ENCODE measurements around the gene ZKSCAN7.
A peak's percentile ranks its signal among the peaks of the same experiment; 100 is the strongest.

ZKSCAN7 gene

DNA sequence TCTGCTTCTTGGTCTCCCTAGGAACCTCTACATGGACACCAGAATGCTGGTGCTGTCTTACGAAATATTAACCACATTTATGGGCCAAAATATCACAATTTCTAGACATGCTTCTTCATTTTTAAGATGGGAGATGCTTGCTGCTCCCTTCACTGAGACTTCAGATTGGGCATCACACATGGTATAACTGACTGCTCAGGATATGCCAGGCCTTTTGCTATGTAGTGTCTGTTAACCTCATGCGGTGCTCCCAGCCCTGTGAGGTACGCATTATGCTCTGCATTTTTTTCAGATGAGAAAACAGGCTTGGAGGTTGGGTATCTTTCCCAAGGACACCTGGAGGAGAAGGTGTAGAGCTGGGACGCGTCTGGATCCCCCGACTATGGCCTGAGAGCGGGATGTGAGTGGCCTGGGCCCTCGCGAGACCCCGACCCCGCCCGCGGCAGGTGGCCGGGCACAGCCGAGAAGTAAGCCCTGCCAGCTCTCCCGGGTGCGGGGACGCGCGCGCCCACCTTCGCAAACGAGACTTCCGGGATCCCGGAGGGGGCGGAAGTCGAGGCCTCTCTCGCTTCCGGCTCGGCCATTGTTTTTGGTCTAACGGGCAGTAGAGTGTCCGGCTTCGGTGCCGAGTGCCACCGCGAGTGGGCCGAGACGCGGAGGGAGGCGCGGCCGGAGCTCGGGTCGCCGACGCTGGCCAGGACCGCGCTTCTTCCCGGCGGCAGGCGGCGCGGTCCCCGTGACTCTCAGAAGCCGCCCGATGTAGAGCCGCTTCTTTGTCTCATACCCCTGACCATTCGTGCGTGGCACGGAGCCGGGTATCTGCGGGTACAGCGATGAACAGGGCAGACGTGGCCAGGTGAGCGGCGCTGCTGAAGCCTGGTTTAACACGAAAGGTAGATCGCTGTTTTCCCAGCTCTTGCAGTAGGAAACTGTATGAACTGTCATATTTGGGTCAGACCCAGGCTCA, at the start of gene ZKSCAN7:
TSS of gene ZKSCAN7 (plus strand) at position 568 of the 967 bp plus-strand sequence. CDS start 1,855 bp downstream, outside the sequence.
- H3K27me3 Mint-ChIP-seq (ENCODE audit: low read depth) = no peaks in the 10 kb centered on the region
- peak; percentile 14 for DNase-seq (ENCODE audit: low spot score)
- H3K4me3 Mint-ChIP-seq = peak within 1 kb of the TSS; percentile 62
- H3K9me3 Mint-ChIP-seq = peaks cover 21% of the 10 kb centered on the region
- H3K36me3 Mint-ChIP-seq (ENCODE audit: low read depth) = peaks cover 8% of the 10 kb centered on the region
- peaks cover 10% of the 10 kb centered on the region for H3K4me1 Mint-ChIP-seq (ENCODE audit: low read depth)
- peak within 1 kb of the TSS; percentile 49 for H3K27ac Mint-ChIP-seq

DNA sequence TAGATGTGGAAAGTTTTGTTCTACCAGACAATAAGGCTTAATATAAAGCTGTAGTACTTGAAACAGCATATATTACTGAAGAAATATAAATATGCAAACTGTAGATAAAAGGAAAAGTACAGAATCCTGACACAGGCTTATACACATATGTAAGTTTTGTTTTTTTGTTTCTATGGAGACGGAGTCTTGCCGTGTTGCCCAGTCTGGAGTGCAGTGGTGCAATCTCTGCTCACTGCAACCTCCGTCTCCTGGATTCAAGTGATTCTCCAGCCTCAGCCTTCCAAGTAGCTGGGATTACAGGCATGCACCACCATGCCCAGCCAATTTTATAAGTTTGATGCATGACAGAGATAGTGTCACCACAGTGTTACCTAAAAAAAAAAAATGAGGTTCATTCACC, 48.4 kb upstream of the ZKSCAN7 start:
- Mint-ChIP-seq H3K27me3 (ENCODE audit: low read depth) (no peaks in the 10 kb centered on the region), H3K4me3 (no peak overlapping the region), H3K4me1 (ENCODE audit: low read depth) (peaks cover 17% of the 10 kb centered on the region), H3K27ac (no peak overlapping the region), H3K9me3 (peaks cover 45% of the 10 kb centered on the region), H3K36me3 (ENCODE audit: low read depth) (peaks cover 64% of the 10 kb centered on the region)
- DNase-seq (ENCODE audit: low spot score) = no peak

DNA sequence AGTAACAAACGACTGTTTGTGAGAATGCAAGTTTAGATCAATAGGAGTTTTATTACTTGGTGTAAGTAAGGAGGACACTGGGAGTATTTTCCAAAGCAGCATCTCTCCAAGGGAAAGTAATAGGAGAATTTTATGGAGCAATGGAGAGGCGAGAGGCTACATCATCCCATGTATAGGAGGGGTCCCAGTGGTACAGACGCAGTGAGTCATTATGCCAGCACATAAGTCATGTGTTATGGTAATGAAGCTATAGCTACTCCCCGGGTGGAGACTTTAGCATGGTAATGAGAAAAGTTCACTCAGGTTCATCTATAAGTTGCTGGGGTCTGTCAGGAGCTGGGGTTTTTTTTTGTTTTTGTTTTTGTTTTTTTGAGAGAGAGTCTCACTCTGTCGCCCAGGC, 48.0 kb upstream of the ZKSCAN7 start:
- DNase-seq (ENCODE audit: low spot score) = no peak
- Mint-ChIP-seq H3K4me1 (ENCODE audit: low read depth) (peaks cover 20% of the 10 kb centered on the region), H3K27ac (no peak overlapping the region), H3K9me3 (peaks cover 41% of the 10 kb centered on the region), H3K4me3 (no peak overlapping the region), H3K36me3 (ENCODE audit: low read depth) (peaks cover 60% of the 10 kb centered on the region), H3K27me3 (ENCODE audit: low read depth) (no peaks in the 10 kb centered on the region)

DNA sequence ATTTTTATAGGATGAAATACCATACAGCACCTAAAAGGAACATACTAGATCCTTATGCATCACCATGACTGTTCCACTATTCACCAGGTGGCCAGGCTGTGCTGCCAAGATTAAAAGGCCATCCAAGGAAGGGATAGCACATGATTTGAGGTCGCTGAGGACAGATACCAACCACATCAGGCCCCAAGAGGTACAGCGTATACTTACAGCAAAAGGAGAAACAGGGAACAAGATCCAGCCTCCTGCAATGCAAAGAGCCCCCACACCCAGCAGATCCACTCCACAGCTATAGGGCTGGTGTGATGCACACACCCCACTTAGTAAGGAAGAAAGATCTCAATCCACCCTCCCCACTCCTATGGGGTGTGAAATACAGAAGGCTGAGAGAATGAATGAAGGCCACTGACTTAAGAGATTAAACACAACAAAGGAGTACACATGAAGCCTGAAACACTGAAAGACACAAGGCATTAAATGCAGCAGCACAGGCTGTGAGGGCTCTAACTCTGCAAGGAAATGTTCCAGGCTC, 45.5 kb upstream of the ZKSCAN7 start:
- Mint-ChIP-seq H3K4me3 (peak overlapping the region; percentile 94), H3K36me3 (ENCODE audit: low read depth) (peaks cover 42% of the 10 kb centered on the region), H3K4me1 (ENCODE audit: low read depth) (peaks cover 20% of the 10 kb centered on the region), H3K9me3 (peaks cover 24% of the 10 kb centered on the region), H3K27ac (peak overlapping the region; percentile 89), H3K27me3 (ENCODE audit: low read depth) (no peaks in the 10 kb centered on the region)
- DNase-seq (ENCODE audit: low spot score) = peak; percentile 5

DNA sequence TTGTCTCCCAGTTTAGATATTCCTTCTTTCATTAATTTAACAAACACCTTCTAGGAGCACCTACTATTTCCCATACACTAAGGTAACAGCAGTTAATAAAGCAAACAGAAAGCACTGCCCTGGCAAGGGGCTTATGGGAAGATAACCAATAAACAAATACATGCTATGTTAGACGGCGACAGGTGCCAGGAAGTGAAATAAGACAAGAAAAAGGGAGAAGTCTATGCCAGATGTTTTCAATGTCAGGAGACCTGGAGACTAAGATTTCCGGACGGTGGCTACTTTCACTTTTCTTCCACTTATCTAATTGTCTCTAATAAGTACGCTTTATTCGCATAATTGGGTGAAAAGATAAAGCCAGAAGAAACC, 45.0 kb upstream of the ZKSCAN7 start:
- Mint-ChIP-seq H3K4me1 (ENCODE audit: low read depth) (peaks cover 20% of the 10 kb centered on the region), H3K4me3 (peak overlapping the region; percentile 94), H3K9me3 (peaks cover 23% of the 10 kb centered on the region), H3K27ac (peak overlapping the region; percentile 89), H3K27me3 (ENCODE audit: low read depth) (no peaks in the 10 kb centered on the region), H3K36me3 (ENCODE audit: low read depth) (peaks cover 41% of the 10 kb centered on the region)
- no peak for DNase-seq (ENCODE audit: low spot score)

DNA sequence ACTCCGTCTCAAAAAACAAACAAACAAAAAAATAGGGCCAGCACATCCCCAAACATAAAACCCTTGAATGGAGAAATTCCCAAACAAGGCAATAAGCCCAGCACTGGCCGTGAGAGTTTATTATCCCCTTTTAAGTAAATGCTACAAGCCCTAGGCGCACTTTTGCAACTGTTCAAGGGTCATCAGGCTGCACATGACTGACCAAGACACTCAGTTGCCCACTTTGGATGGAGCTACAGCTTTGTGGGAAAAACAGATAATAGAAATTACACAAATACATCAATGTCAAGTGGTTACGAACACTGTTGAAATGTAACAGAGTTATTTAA, 43.8 kb upstream of the ZKSCAN7 start:
- peaks cover 2% of the 10 kb centered on the region for H3K27me3 Mint-ChIP-seq (ENCODE audit: low read depth)
- H3K4me1 Mint-ChIP-seq (ENCODE audit: low read depth) = peaks cover 20% of the 10 kb centered on the region
- peaks cover 11% of the 10 kb centered on the region for H3K9me3 Mint-ChIP-seq
- H3K27ac Mint-ChIP-seq = peak overlapping the region; percentile 93
- peak overlapping the region; percentile 94 for H3K4me3 Mint-ChIP-seq
- peaks cover 29% of the 10 kb centered on the region for H3K36me3 Mint-ChIP-seq (ENCODE audit: low read depth)
- DNase-seq (ENCODE audit: low spot score) = no peak

DNA sequence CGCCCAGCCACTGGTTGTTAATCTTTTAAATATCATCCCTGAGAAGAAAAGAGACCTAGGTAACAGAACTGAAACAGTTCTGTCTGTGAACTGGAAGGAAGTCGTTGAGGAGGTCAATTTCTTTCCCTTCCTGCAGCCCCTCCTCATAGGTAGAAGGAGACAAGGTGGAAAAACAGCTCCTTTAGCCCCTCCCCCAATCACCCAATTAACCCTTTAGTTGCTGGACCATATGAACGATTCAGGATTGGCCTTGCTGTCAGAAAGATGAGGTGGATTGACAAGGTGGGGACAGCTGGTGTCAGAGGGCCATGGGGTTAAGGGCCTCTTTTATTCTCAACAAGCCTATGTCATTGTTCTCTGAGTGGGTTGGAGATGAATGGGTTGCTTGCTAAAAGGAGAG, 41.5 kb upstream of the ZKSCAN7 start:
- H3K4me1 Mint-ChIP-seq (ENCODE audit: low read depth) = peaks cover 22% of the 10 kb centered on the region
- H3K9me3 Mint-ChIP-seq = no peaks in the 10 kb centered on the region
- peaks cover 9% of the 10 kb centered on the region for H3K36me3 Mint-ChIP-seq (ENCODE audit: low read depth)
- DNase-seq (ENCODE audit: low spot score) = no peak
- peaks cover 4% of the 10 kb centered on the region for H3K27me3 Mint-ChIP-seq (ENCODE audit: low read depth)
- no peak overlapping the region for H3K4me3 Mint-ChIP-seq
- no peak overlapping the region for H3K27ac Mint-ChIP-seq

DNA sequence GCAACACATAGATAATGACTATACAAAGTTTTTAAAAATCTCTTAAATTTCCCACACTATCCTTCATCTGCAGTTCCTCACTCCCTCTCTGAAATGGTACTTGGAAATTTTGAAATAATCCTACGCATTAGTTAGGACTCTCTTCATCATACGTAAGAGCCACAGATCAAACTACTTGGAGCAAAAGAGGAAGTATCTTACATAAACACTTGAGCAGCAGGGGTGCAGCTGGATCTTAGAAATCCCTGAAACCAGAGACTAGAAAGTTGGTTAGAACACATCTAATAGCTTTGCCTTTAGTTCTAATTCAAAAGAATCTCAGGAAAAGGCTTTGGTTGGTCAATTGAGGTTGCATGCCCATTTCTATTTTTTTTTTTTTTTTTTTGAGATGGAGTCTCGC, 38.8 kb upstream of the ZKSCAN7 start:
- Mint-ChIP-seq H3K9me3 (no peaks in the 10 kb centered on the region), H3K36me3 (ENCODE audit: low read depth) (no peaks in the 10 kb centered on the region), H3K4me3 (no peak overlapping the region)

DNA sequence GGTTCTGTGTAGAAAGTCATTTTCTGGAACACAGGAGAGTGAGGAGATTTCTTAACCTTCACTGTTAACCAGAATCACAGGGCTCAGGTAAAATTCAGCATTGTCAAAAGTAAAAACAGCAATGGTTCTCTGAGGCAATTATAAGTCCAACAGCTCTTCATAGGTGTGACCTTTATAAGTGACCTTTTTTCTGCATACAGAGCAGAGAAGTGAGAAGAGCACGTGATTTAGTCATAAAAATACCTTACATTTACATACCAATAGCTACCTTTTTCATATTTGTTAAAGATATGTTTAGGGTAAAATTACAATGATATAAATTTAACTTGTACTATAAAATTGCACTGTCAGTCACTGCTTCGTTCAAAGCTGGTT, 36.2 kb upstream of the ZKSCAN7 start:
- H3K27ac Mint-ChIP-seq = no peak overlapping the region
- H3K4me1 Mint-ChIP-seq (ENCODE audit: low read depth) = peaks cover 5% of the 10 kb centered on the region
- H3K27me3 Mint-ChIP-seq (ENCODE audit: low read depth) = peaks cover 15% of the 10 kb centered on the region
- H3K9me3 Mint-ChIP-seq = no peaks in the 10 kb centered on the region
- no peaks in the 10 kb centered on the region for H3K36me3 Mint-ChIP-seq (ENCODE audit: low read depth)
- DNase-seq (ENCODE audit: low spot score) = no peak
- no peak overlapping the region for H3K4me3 Mint-ChIP-seq

More for the DNA sequence above, 38.8 kb upstream of the ZKSCAN7 start:
- peaks cover 11% of the 10 kb centered on the region for H3K27me3 Mint-ChIP-seq (ENCODE audit: low read depth)
- peaks cover 12% of the 10 kb centered on the region for H3K4me1 Mint-ChIP-seq (ENCODE audit: low read depth)
- H3K27ac Mint-ChIP-seq = no peak overlapping the region
- no peak for DNase-seq (ENCODE audit: low spot score)

DNA sequence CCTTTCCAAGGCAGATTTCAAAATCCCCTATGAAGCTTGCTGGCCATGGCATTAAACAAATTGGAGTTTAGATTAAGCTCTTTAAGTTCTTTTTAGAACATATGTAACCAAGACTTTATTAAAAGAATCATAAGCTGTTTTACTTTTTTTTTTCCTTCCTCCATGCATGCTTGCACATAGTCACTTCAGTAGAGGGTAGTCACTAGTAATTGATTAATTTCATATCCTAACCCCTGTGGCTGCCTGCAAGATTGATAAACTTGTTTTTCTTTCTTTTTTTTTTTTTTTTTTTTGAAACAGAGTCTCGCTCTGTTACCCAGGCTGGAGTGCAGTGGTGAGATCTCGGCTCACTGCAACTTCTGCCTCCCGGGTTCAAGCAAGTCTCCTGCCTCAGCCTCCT, 33.3 kb upstream of the ZKSCAN7 start:
- Mint-ChIP-seq H3K4me3 (no peak overlapping the region), H3K36me3 (ENCODE audit: low read depth) (no peaks in the 10 kb centered on the region)
- no peak for DNase-seq (ENCODE audit: low spot score)

DNA sequence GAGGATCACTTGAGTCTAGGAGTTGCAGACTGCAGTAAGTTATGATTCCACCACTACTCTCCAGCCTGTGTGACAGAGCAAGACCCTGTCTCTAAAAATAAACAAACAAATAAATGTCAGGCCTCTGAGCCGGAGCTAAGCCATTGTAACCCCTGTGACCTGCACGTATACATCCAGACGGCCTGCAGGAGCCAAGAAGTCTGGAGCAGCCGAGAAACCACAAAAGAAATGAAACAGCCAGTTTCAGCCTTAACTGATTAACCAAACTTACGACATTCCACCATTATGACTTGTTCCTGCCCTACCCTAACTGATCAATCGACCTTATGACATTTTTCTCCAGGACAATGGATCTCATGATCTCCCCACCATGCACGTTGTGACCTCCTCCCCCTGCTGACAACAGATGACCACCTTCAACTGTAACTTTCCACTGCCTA, 32.5 kb upstream of the ZKSCAN7 start:
- Mint-ChIP-seq H3K9me3 (no peaks in the 10 kb centered on the region), H3K27ac (no peak overlapping the region), H3K36me3 (ENCODE audit: low read depth) (no peaks in the 10 kb centered on the region), H3K27me3 (ENCODE audit: low read depth) (peaks cover 18% of the 10 kb centered on the region), H3K4me1 (ENCODE audit: low read depth) (peaks cover 5% of the 10 kb centered on the region), H3K4me3 (no peak overlapping the region)
- DNase-seq (ENCODE audit: low spot score) = no peak

More for the DNA sequence above, 33.3 kb upstream of the ZKSCAN7 start:
- Mint-ChIP-seq H3K9me3 (no peaks in the 10 kb centered on the region), H3K27ac (no peak overlapping the region), H3K4me1 (ENCODE audit: low read depth) (peaks cover 5% of the 10 kb centered on the region), H3K27me3 (ENCODE audit: low read depth) (peaks cover 16% of the 10 kb centered on the region)

DNA sequence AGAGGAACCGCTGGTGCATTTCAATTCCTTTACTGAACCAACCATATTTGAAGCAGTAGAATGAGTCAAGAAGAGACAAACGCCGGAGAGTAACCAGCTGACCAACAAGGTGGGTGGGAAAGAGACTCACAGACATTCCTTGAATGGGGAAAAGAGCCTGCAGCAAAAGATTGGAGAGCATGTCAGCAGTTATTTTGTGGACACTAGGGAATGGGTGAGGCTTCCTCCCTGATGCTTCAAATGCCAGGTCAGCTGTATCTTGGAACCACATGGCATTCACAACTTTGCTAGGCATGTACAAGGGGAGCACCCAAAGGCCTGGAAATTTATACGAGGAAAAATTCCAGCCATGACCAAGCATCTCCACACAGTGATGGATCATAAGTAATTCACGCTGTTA, 29.9 kb upstream of the ZKSCAN7 start:
- Mint-ChIP-seq H3K27ac (no peak overlapping the region), H3K36me3 (ENCODE audit: low read depth) (no peaks in the 10 kb centered on the region), H3K27me3 (ENCODE audit: low read depth) (peaks cover 10% of the 10 kb centered on the region), H3K9me3 (no peaks in the 10 kb centered on the region), H3K4me1 (ENCODE audit: low read depth) (no peaks in the 10 kb centered on the region), H3K4me3 (no peak overlapping the region)
- no peak for DNase-seq (ENCODE audit: low spot score)

DNA sequence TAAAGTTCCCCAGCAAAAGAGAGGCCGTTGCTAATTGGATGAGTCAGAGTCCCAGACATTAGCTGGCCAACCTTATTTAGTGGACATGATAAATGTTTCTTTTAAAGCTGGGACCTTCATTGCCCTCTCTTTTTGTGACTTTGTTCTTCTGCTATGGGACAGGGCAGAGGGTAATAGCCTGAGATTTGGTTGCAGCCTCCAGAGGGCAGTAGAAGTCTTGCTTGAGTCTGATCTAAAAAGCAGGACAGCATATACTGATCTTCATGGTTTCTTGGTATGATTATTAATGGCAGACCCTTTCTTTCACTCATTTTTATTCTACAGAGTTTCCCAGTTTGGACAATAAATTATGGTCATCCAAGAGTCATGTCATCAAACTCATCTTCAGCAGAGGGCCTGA, 25.1 kb upstream of the ZKSCAN7 start:
- Mint-ChIP-seq H3K27ac (no peak overlapping the region), H3K4me3 (no peak overlapping the region), H3K27me3 (ENCODE audit: low read depth) (peaks cover 4% of the 10 kb centered on the region), H3K4me1 (ENCODE audit: low read depth) (no peaks in the 10 kb centered on the region), H3K9me3 (no peaks in the 10 kb centered on the region), H3K36me3 (ENCODE audit: low read depth) (no peaks in the 10 kb centered on the region)
- DNase-seq (ENCODE audit: low spot score) = no peak

DNA sequence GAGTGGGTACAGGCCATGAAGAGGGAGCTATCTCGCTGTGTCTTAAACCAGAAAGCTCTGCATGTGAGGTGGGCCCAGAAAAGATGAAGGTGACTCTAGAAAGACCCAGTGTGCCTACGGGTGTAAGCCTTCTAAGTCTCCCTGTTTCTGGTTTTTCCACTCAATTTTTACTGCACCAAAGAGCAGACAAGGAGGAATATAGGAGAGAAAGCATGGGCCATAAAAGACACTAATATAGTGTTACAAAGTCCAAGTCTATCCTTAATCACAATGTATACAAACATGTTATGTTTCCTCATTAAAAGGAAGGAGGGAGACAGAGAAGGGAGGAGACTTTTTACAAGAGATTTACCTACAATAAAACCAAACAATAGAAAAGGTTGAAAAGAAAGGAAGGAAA, 24.1 kb upstream of the ZKSCAN7 start:
- no peak overlapping the region for H3K27ac Mint-ChIP-seq
- H3K4me1 Mint-ChIP-seq (ENCODE audit: low read depth) = no peaks in the 10 kb centered on the region
- H3K27me3 Mint-ChIP-seq (ENCODE audit: low read depth) = peaks cover 4% of the 10 kb centered on the region
- H3K4me3 Mint-ChIP-seq = no peak overlapping the region
- no peak for DNase-seq (ENCODE audit: low spot score)
- no peaks in the 10 kb centered on the region for H3K9me3 Mint-ChIP-seq
- H3K36me3 Mint-ChIP-seq (ENCODE audit: low read depth) = no peaks in the 10 kb centered on the region
